NCI-H226 (cell line): Measurements from ENCODE around the gene XRCC5.
"Not testable (repeated sequence)": the region's sequence is repeated elsewhere in the genome, so short reads cannot be mapped to it uniquely, and the experiment has no call there.

ENCODE experiments used
- DNase-seq: peaks from one replicate; pipeline ENCODE4 v3.0.0-alpha.2; 2015

XRCC5 gene

GRCh38 chr2:216119986-216120385 lies 10.8 kb downstream of the XRCC5 start:
- no peak for DNase-seq

- no peak for DNase-seq
Observed at GRCh38 chr2:216121255-216121654, 12.1 kb downstream of the XRCC5 start.

- DNase-seq: no peak
Observed at GRCh38 chr2:216126943-216127342, 17.8 kb downstream of the XRCC5 start.

- no peak for DNase-seq
Observed at GRCh38 chr2:216130346-216130971, 21.3 kb downstream of the XRCC5 start.

DNA sequence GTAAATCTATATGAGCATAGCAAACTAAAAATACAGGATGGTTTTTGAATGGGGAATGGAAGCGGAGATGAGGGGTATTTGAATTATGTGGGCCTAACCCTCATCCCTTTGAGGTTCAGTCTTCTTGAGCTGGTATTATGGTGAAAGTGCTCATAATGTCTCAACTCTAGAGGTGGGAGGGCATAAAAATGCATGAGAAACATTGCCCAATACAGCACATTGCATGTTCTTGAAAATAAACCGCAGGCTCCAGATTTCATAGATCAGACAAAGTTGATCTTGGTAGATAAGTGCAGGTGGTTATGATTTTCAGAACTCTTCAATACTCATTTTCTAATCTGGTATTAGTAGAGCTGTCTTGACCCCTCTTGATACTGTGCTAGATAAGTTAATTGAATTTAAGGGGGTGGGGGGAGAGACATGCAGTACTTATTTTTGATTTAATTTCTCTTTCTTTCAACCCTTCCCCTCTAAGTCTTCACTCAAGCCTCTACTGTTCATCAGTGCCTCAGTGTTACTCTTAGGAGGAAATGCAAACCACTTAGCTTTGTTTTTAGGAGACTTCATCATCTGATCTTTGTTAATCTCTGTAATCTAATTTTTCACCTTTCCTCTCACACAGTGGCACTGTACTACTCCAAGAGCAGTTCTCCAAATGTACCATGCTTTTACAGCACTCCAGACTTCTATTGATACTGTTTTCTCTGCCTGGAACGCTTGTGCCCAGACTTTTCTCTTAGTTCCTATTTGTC lies 22.2 kb downstream of the XRCC5 start:
- no peak for DNase-seq

DNA sequence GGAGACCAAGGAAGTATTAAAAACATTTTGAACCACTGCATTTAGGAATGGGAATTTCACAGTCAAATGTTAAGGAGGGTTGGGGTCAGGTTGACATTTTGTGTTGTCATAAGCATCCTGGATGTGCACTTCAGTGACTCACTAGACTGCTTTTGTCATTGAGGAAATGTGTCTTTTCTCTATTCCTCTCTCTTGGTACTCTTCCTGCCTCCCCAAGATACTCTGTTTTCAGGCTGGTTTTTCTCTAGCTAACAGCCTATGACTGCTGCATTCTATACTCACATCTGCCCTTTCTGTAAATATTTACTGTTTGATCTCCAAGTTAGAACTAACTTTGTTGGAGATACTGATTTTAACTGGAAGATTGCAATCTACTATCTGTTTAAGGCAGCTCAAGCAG lies 23.4 kb downstream of the XRCC5 start:
- DNase-seq: no peak

DNA sequence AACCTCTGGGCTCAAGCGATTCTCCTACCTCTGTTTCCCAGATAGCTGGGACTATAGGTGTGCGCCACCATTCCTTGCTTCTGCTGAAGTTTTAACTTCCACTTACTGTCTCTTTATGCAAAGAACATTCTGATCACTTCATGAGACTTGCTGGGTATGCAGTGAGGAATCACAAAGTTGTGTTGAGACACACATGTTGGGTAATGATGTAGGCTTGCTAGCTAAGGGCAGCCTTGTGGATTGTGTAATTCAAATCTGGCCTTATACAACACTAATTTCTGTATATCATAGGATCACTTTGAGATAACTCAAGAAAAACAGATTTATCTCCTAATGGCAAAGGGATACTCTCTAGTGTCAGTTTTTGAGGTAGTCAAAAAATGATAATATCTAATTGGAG lies 24.2 kb downstream of the XRCC5 start:
- DNase-seq: no peak

- DNase-seq: no peak
Observed at GRCh38 chr2:216134958-216135541, 25.9 kb downstream of the XRCC5 start.

GRCh38 chr2:216139884-216140283 lies 30.7 kb downstream of the XRCC5 start:
- DNase-seq: no peak

- DNase-seq: not testable (repeated sequence)
Observed at GRCh38 chr2:216141516-216141915, 32.4 kb downstream of the XRCC5 start.

- no peak for DNase-seq
Observed at GRCh38 chr2:216142540-216142939, 33.4 kb downstream of the XRCC5 start.

DNA sequence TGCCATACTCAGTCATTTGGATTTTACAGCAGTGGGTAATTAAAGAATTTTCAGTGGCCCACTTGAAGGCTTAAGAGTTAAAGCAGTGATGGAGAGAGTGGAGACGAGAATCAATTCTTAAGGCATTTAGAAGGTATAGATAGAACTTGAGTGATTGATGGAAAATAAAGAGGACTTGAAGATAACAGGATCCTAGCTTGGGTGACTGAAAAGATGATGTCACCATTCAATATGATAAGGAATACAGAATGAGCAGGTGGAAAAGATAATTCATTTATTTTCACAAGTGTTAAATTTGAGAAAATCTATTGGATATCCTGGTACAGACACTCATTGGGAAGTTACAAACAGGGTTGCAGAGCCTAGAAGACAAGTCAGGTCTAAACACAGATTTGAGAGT lies 35.2 kb downstream of the XRCC5 start:
- DNase-seq: no peak

DNA sequence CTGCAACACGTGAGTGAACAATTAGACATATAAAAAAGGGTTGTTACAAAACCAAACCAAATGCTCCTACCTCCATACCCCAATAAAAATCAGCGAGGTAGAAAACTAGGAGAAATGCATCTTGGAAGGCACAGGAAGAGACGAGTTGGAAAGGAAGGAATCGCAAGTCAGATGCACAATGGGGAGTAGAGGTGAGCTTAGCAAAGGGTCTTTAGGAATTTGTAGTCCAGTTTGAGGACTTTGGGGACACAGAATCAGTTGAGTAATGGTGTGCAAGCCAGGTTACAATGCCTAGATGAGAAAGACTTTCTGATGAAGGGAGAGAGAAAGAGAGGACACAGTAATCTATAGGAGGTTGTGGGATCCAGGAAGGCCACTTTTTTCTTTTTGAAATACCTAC lies 35.7 kb downstream of the XRCC5 start:
- no peak for DNase-seq

DNA sequence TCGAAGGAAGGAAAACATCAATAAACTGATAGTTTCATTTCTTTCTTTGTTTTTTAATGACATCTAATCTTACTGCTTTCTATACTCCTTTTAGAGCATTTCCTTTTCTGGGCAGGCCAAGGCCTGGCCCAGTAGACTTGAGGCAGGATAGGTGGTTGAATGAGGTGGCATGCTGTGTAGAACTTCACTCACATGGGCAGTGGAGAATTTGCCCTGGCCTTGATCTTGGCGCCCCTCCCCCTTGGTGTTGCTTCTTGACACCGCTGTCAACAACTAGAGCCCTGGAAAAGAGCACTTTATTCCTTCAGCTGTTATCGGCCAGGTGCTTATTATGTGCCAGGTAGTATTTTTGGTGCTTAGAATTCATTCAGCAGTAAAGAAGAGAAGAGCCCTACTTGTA lies 37.4 kb downstream of the XRCC5 start:
- no peak for DNase-seq

- no peak for DNase-seq
Observed at GRCh38 chr2:216147172-216148131, 38.3 kb downstream of the XRCC5 start.

DNA sequence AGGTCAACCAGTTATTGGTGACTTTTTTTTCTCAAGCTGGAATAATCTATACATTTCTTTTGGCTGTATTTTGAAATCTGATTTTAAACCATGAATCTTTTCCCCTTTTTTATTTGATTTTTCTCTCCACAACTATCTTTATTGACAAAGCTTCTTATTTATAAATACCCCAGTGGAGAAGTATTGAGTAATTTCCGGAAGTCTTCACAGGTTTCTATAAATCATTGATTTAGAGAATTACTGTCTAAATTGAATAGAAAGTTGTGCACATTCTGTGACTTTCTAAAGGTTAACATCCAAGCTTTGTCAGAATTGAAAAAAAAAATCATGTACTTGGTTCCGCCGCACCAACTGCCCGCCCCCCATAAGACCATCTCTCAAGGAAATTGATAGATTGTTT lies 39.8 kb downstream of the XRCC5 start:
- DNase-seq: no peak

GRCh38 chr2:216149741-216150140 lies 40.6 kb downstream of the XRCC5 start:
- peak; percentile 1 for DNase-seq

DNA sequence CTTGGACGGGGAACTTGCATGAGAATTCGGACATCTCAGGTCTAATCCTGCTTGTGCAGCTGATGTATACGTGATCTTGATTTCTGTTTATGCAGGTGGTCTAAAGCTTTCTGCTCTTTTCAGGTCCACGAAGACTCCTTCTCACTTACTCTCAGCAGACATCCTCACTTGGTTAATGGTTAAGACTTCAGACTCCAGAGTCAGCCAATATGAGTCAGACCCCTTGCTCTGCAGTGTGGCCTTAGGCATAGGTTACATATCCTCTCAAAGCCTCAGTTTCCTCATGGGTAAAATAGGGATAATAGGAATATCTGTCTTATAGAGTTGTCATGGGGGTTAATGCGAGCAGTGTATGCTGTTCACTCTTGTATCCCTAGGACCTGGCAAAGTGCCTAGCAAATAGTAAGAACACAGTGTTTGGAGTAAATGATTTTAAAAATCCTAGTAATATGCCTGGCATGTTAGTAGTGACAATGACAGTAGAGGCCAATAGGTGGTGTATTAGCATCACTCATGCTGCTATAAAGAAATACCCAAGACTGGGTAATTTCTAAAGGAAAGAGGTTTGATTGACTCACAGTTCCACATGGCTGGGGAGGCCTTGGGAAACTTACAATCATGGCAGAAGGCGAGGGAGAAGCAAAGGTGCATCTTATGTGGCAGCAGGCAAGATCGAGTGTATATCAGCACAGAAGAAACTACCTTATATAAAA lies 42.3 kb downstream of the XRCC5 start:
- DNase-seq: no peak

GRCh38 chr2:216155954-216156353 lies 46.8 kb downstream of the XRCC5 start:
- no peak for DNase-seq

DNA sequence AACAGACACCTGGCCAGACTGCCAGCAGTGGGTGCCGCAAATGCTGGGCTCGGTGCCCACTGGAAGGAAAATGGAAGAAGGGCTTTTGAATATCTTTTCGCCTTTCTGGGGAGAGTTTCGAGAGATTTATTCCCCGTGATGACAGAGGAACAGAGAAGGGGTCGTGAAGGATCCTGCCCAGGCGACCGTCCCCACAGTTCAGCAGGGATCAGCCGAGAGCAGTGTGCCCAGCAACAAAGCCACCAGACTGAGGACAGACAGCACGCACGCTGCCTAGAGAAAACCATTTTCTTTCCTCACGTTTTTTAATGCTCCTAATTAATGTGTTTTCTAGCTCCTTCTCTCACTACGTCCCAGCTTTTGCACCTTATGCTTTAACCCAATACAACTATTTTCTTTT lies 47.7 kb downstream of the XRCC5 start:
- no peak for DNase-seq

- DNase-seq: no peak
Observed at GRCh38 chr2:216159144-216159543, 50.0 kb downstream of the XRCC5 start.

GRCh38 chr2:216159646-216160045 lies 50.5 kb downstream of the XRCC5 start:
- no peak for DNase-seq

- no peak for DNase-seq
Observed at GRCh38 chr2:216160786-216161185, 51.6 kb downstream of the XRCC5 start.
